Naive thymus-derived CD4-positive, alpha-beta T cell (primary cell): ENCODE results near the gene XYLB. TPM values are rescaled to one million over a fixed set of nuclear protein-coding genes. Genes with fewer than 3 reads are reported as not detected.

Source experiments
- ATAC-seq: fragments of 150-1000 bp; cut with Tn5 transposase; 2 replicates; pipeline ENCODE4 v1.10.0; 2021; ENCODE audit warnings: mild to moderate bottlenecking, moderate library complexity
- CTCF ChIA-PET: fragments of 350-600 bp; sonication (Branson Sonifier 250); formaldehyde crosslinking; loops from one replicate; lab custom pipeline; 2021; ENCODE audit warnings: antibody characterized with exemption; lab: Charles Lee
- POLR2A ChIA-PET: fragments of 350-600 bp; sonication (Branson Sonifier 250); formaldehyde crosslinking; loops from one replicate; lab custom pipeline; 2021; ENCODE audit warnings: antibody characterized with exemption, inconsistent platforms; lab: Charles Lee
- DNase-seq, 9 donors: peaks; one replicate each; pipeline versions ENCODE4 v3.0.0 to v3.0.0-alpha.2; 2020 to 2022; ENCODE audit warnings: mixed read lengths in 1 of 9
- H3K27ac ChIP-seq: one replicate; pipeline ENCODE4 v1.7.0; 2013; ENCODE audit warnings: mild to moderate bottlenecking, low read depth, low read length, moderate library complexity
- H3K27me3 ChIP-seq, 2 donors: one replicate each; pipeline ENCODE4 v1.7.0; 2013; ENCODE audit warnings: low read length in 2 of 2, mild to moderate bottlenecking in 2 of 2, moderate library complexity in 2 of 2; ENCODE audit not compliant: control insufficient read depth in 2 of 2, insufficient read depth in 2 of 2
- H3K36me3 ChIP-seq, 3 experiments: 1 replicate in 2 of 3; 2 replicates in 1 of 3; pipeline ENCODE4 v1.7.0; 2013; ENCODE audit warnings: low read length in 3 of 3, mild to moderate bottlenecking in 3 of 3, moderate library complexity in 1 of 3; ENCODE audit not compliant: insufficient read depth in 3 of 3, control insufficient read depth in 2 of 3
- H3K4me1 ChIP-seq, 2 donors: one replicate each; pipeline ENCODE4 v1.7.0; 2013; ENCODE audit warnings: low read length in 2 of 2, mild to moderate bottlenecking in 2 of 2, moderate library complexity in 1 of 2; ENCODE audit not compliant: control insufficient read depth in 2 of 2, insufficient read depth in 2 of 2
- H3K4me3 ChIP-seq: 2 replicates; pipeline ENCODE4 v1.7.0; 2013; ENCODE audit warnings: mild to moderate bottlenecking, low read length
- H3K9me3 ChIP-seq, 3 experiments: 1 replicate in 2 of 3; 2 replicates in 1 of 3; pipeline ENCODE4 v1.7.0; 2013; ENCODE audit warnings: low read length in 3 of 3; ENCODE audit not compliant: control insufficient read depth in 2 of 3
- H3K27ac Mint-ChIP-seq, 9 donors: one replicate each; pipeline ENCODE4 v1.8.0; 2020 to 2022; ENCODE audit warnings: mixed read lengths in 9 of 9, mild to moderate bottlenecking in 8 of 9, moderate library complexity in 5 of 9, inconsistent platforms in 2 of 9
- H3K27me3 Mint-ChIP-seq, 5 donors: one replicate each; pipeline ENCODE4 v1.8.0; 2021 to 2022; ENCODE audit warnings: mixed read lengths in 5 of 5, mild to moderate bottlenecking in 1 of 5
- H3K36me3 Mint-ChIP-seq, 5 donors: one replicate each; pipeline ENCODE4 v1.8.0; 2020 to 2022; ENCODE audit warnings: mixed read lengths in 5 of 5, mild to moderate bottlenecking in 3 of 5, inconsistent platforms in 1 of 5
- H3K4me1 Mint-ChIP-seq, 7 donors: one replicate each; pipeline ENCODE4 v1.8.0; 2020 to 2022; ENCODE audit warnings: mixed read lengths in 7 of 7, mild to moderate bottlenecking in 3 of 7, inconsistent platforms in 1 of 7
- H3K4me3 Mint-ChIP-seq, 10 donors: one replicate each; pipeline ENCODE4 v1.8.0; 2020 to 2022; ENCODE audit warnings: mild to moderate bottlenecking in 10 of 10, mixed read lengths in 10 of 10, moderate library complexity in 6 of 10, inconsistent platforms in 2 of 10
- H3K9me3 Mint-ChIP-seq, 11 donors: one replicate each; pipeline ENCODE4 v1.8.0; 2020 to 2022; ENCODE audit warnings: mixed read lengths in 11 of 11, mild to moderate bottlenecking in 4 of 11, inconsistent platforms in 1 of 11, moderate library complexity in 1 of 11
- intact Hi-C, 2 donors: fragments of 100-400 bp; cut with micrococcal nuclease; formaldehyde crosslinking; loops; one replicate each; pipeline ENCODE4 v1.15.1; 2023
- polyA plus RNA-seq, 2 donors: library from polyadenylated mRNA; unstranded; fragments of 300-500 nt; fragmentation: Illumina TruSeq; gene quantifications; one replicate each; pipeline ENCODE4 v1.2.3, GENCODE V29; 2021
- total RNA-seq, 6 experiments: library from RNA in 5 of 6; stranded (reverse) in 5 of 6; gene quantifications; 1 replicate in 5 of 6; 2 replicates in 1 of 6; pipeline ENCODE4 v1.2.3 and lab custom pipeline; 2021 to 2026

Gene XYLB
- total and polyA plus RNA-seq, 7 experiments from 2014 or later = 0.37 to 6.7 (median 2.0) TPM

- intact Hi-C loops = no loop called here
- H3K4me3 ChIP-seq = no peak overlapping the region
- ATAC-seq = no peak
- H3K36me3 Mint-ChIP-seq = no peaks in the 10 kb centered on the region
- no peaks in the 10 kb centered on the region for H3K9me3 ChIP-seq
- DNase-seq = no peak
- peaks cover 4 to 14% (median 7%) of the 10 kb centered on the region in 5 donors for H3K27me3 Mint-ChIP-seq
- ChIA-PET CTCF (no interaction called here), POLR2A (no interaction called here)
- no peak overlapping the region for H3K27ac ChIP-seq
- H3K9me3 Mint-ChIP-seq = peaks cover 0 to 11% (median 4%) of the 10 kb centered on the region in 11 donors
- no peak overlapping the region for H3K27ac Mint-ChIP-seq
- no peaks in the 10 kb centered on the region for H3K36me3 ChIP-seq
- H3K4me3 Mint-ChIP-seq = no peak overlapping the region
- H3K4me1 ChIP-seq = no peaks in the 10 kb centered on the region
- H3K4me1 Mint-ChIP-seq = no peaks in the 10 kb centered on the region
- no peaks in the 10 kb centered on the region for H3K27me3 ChIP-seq
These were observed 23.5 kb upstream of the XYLB start for GRCh38 chr3:38323060-38323459.

GRCh38 chr3:38325256-38325655 lies 21.3 kb upstream of the XYLB start:
- H3K9me3 Mint-ChIP-seq = peaks cover 0 to 11% (median 4%) of the 10 kb centered on the region in 11 donors
- intact Hi-C loops = no loop called here
- CTCF ChIA-PET = no interaction called here
- DNase-seq (no peak), ATAC-seq (no peak)
- no peaks in the 10 kb centered on the region for H3K4me1 Mint-ChIP-seq
- no peaks in the 10 kb centered on the region for H3K4me1 ChIP-seq
- H3K27ac Mint-ChIP-seq = no peak overlapping the region
- no peaks in the 10 kb centered on the region for H3K36me3 ChIP-seq
- H3K27me3 ChIP-seq = no peaks in the 10 kb centered on the region
- no peak overlapping the region for H3K4me3 ChIP-seq
- no peaks in the 10 kb centered on the region for H3K9me3 ChIP-seq
- H3K36me3 Mint-ChIP-seq = no peaks in the 10 kb centered on the region
- H3K27ac ChIP-seq = no peak overlapping the region
- no peak overlapping the region for H3K4me3 Mint-ChIP-seq
- POLR2A ChIA-PET = no interaction called here
- H3K27me3 Mint-ChIP-seq = peaks cover 4 to 14% (median 8%) of the 10 kb centered on the region in 5 donors

DNA sequence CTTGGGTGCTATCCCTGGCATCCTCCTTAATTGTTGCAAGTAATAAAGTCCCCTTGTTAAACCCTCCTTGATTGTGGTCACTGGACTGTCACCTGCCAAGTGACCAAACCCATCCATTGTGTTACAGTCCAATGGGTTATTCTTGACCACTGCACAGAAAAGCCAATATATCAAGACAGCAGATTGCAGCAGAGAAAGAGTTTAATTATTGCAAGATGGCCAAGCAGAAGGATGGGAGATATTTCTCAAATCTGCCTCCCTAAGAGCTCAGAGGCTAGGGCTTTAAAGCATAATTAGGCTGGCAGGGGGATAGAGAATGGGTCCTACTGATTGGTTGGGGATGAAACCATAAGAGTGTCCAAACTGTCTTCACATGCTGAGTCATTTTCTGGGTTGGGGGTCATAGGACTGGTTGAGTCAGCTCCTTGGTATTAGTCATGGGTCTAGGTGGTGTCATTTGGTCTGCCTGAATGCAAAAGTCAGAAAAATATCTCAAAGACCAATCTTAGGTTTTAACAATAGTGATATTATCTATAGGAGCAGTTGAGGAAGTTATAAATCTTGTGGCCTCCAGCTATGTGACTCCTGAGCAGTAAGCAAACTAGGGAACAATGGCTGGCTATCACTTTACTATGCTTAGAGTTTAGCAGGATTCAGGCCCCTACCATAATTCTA lies 19.1 kb upstream of the XYLB start:
- H3K4me1 ChIP-seq = no peaks in the 10 kb centered on the region
- ATAC-seq = no peak
- H3K27me3 ChIP-seq = no peaks in the 10 kb centered on the region
- H3K4me3 Mint-ChIP-seq = no peak overlapping the region
- ChIA-PET POLR2A (no interaction called here), CTCF (no interaction called here)
- H3K9me3 Mint-ChIP-seq = peaks cover 0 to 7% (median 0%) of the 10 kb centered on the region in 11 donors
- H3K4me3 ChIP-seq = no peak overlapping the region
- DNase-seq = no peak
- no peak overlapping the region for H3K27ac ChIP-seq
- H3K27me3 Mint-ChIP-seq = peaks cover 4 to 14% (median 8%) of the 10 kb centered on the region in 5 donors
- no peaks in the 10 kb centered on the region for H3K36me3 Mint-ChIP-seq
- H3K9me3 ChIP-seq = no peaks in the 10 kb centered on the region
- H3K27ac Mint-ChIP-seq = no peak overlapping the region
- no peaks in the 10 kb centered on the region for H3K4me1 Mint-ChIP-seq
- intact Hi-C loops = no loop called here
- no peaks in the 10 kb centered on the region for H3K36me3 ChIP-seq

- ChIA-PET CTCF (interaction anchor here (0.7 kb wide), 2 partner anchors 357 to 1075 kb away, joined by 3 read pairs; partner anchors contain the start of gene RPSA), POLR2A (no interaction called here)
- Histone ChIP-seq H3K27ac (no peak overlapping the region), H3K4me1 (no peaks in the 10 kb centered on the region), H3K27me3 (no peaks in the 10 kb centered on the region), H3K36me3 (no peaks in the 10 kb centered on the region), H3K9me3 (no peaks in the 10 kb centered on the region), H3K4me3 (no peak overlapping the region)
- DNase-seq (no peak), ATAC-seq (no peak)
- Mint-ChIP-seq H3K4me1 (no peaks in the 10 kb centered on the region), H3K4me3 (no peak overlapping the region), H3K9me3 (no peaks in the 10 kb centered on the region), H3K27me3 (peaks cover 0 to 24% (median 12%) of the 10 kb centered on the region in 5 donors), H3K27ac (no peak overlapping the region), H3K36me3 (no peaks in the 10 kb centered on the region)
- intact Hi-C loops = no loop called here
These were observed 15.1 kb upstream of the XYLB start for GRCh38 chr3:38331257-38332022.

GRCh38 chr3:38332201-38332600 lies 14.4 kb upstream of the XYLB start:
- intact Hi-C loops = no loop called here
- POLR2A ChIA-PET = no interaction called here
- Mint-ChIP-seq H3K9me3 (no peaks in the 10 kb centered on the region), H3K36me3 (no peaks in the 10 kb centered on the region), H3K4me1 (no peaks in the 10 kb centered on the region), H3K27ac (peak overlapping the region in 1 of 9 donors; percentile 59), H3K27me3 (peaks cover 0 to 16% (median 8%) of the 10 kb centered on the region in 5 donors), H3K4me3 (no peak overlapping the region)
- Histone ChIP-seq H3K4me3 (no peak overlapping the region), H3K27ac (no peak overlapping the region), H3K36me3 (no peaks in the 10 kb centered on the region), H3K9me3 (no peaks in the 10 kb centered on the region), H3K27me3 (no peaks in the 10 kb centered on the region), H3K4me1 (no peaks in the 10 kb centered on the region)
- ATAC-seq = no peak
- no peak for DNase-seq
- CTCF ChIA-PET = no interaction called here

GRCh38 chr3:38334142-38335055 lies 12.2 kb upstream of the XYLB start:
- CTCF ChIA-PET = interaction anchor here (1.2 kb wide), 1 partner anchor 10 kb away, joined by 8 read pairs; no protein-coding TSS in a partner anchor
- ATAC-seq (no peak), DNase-seq (no peak)
- Histone ChIP-seq H3K27me3 (no peaks in the 10 kb centered on the region), H3K4me1 (no peaks in the 10 kb centered on the region), H3K4me3 (no peak overlapping the region), H3K9me3 (no peaks in the 10 kb centered on the region), H3K27ac (no peak overlapping the region), H3K36me3 (no peaks in the 10 kb centered on the region)
- H3K36me3 Mint-ChIP-seq = no peaks in the 10 kb centered on the region
- H3K4me1 Mint-ChIP-seq = no peaks in the 10 kb centered on the region
- H3K27ac Mint-ChIP-seq = no peak overlapping the region
- H3K4me3 Mint-ChIP-seq = no peak overlapping the region
- POLR2A ChIA-PET = no interaction called here
- H3K27me3 Mint-ChIP-seq = peaks cover 0 to 16% (median 11%) of the 10 kb centered on the region in 5 donors
- H3K9me3 Mint-ChIP-seq = no peaks in the 10 kb centered on the region
- intact Hi-C loops = no loop called here
